ENCODE data around the gene MYLK. TPM values are rescaled to one million over a fixed set of nuclear protein-coding genes. Genes with fewer than 3 reads are reported as not detected.
"Not testable (repeated sequence)": the region's sequence is repeated elsewhere in the genome, so short reads cannot be mapped to it uniquely, and the experiment has no call there.

Gene MYLK
- total RNA-seq, 1 donor from 2014 or later, result 50.5 TPM

GRCh38 chr3:123702720-123703119, 181.4 kb downstream of the MYLK start:
- no peak for TF ChIP-seq CTCF (IDR thresholded peaks at IDR 0.05; ENCODE audit: insufficient read depth, low read depth, low read length)
- no peak for TF ChIP-seq EZH2 (IDR thresholded peaks at IDR 0.05; ENCODE audit: insufficient read depth, low read length)
- H3K9me3 Mint-ChIP-seq (ENCODE audit: unreplicated experiment), result no peaks in the 10 kb centered on the region
- Histone ChIP-seq H3K79me2 (ENCODE audit: insufficient read depth, low read length) (no peaks in the 10 kb centered on the region), H3K4me2 (ENCODE audit: low read length) (no peak overlapping the region), H2AFZ (ENCODE audit: low read depth, low read length) (no peak overlapping the region), H3K27ac (ENCODE audit: low read depth, low read length) (no peak overlapping the region), H3K4me3 (ENCODE audit: insufficient read depth, low read depth, low read length) (no peak overlapping the region), H4K20me1 (ENCODE audit: insufficient read depth, low read length) (no peaks in the 10 kb centered on the region), H3K4me1 (ENCODE audit: insufficient read depth, low read length) (peaks cover 19% of the 10 kb centered on the region), H3K36me3 (ENCODE audit: insufficient read depth, low read length) (peaks cover 5% of the 10 kb centered on the region), H3K27me3 (ENCODE audit: insufficient read depth, low read length) (no peaks in the 10 kb centered on the region), H3K9me3 (ENCODE audit: insufficient read depth, low read depth, low read length) (no peaks in the 10 kb centered on the region), H3K9ac (ENCODE audit: low read length) (no peak overlapping the region)
- H3K27ac Mint-ChIP-seq (ENCODE audit: unreplicated experiment), result no peak overlapping the region
- peaks cover 47% of the 10 kb centered on the region for H3K4me1 Mint-ChIP-seq (ENCODE audit: low read depth, unreplicated experiment)
- H3K27me3 Mint-ChIP-seq (ENCODE audit: low read depth, unreplicated experiment), result no peaks in the 10 kb centered on the region
- FAIRE-seq (no peak), DNase-seq (ENCODE audit: low read depth) (no peak)
- peaks cover 17% of the 10 kb centered on the region for H3K36me3 Mint-ChIP-seq (ENCODE audit: low read depth, unreplicated experiment)
- H3K4me3 Mint-ChIP-seq (ENCODE audit: unreplicated experiment), result no peak overlapping the region

DNA sequence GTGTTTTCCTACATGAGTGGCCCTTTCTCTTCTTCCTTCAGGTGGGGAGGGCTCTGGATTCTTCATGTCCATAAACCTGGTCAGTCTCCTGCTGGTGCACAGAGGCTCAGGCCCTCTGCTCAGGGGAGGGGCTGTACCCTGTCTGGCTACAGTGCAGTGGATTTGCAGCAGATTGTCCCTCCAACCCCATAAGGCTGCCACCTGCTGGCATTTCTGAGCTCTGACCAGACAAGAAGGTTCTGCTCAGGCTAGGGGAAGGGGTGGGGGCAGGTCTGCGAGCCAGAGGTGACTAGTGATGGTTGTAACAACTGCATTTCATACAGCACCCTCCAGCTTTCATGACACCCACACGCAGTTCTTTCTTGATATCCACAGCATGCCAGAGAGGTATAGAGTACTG, 182.1 kb downstream of the MYLK start:
- not testable (repeated sequence) for H3K79me2 ChIP-seq (ENCODE audit: insufficient read depth, low read length); H3K27ac Mint-ChIP-seq (ENCODE audit: unreplicated experiment); H4K20me1 ChIP-seq (ENCODE audit: insufficient read depth, low read length); H3K36me3 ChIP-seq (ENCODE audit: insufficient read depth, low read length); H3K4me2 ChIP-seq (ENCODE audit: low read length); H3K9me3 Mint-ChIP-seq (ENCODE audit: unreplicated experiment); H3K9me3 ChIP-seq (ENCODE audit: insufficient read depth, low read depth, low read length); FAIRE-seq; H3K9ac ChIP-seq (ENCODE audit: low read length); H3K27me3 Mint-ChIP-seq (ENCODE audit: low read depth, unreplicated experiment); H3K27ac ChIP-seq (ENCODE audit: low read depth, low read length); H3K27me3 ChIP-seq (ENCODE audit: insufficient read depth, low read length); H3K4me3 ChIP-seq (ENCODE audit: insufficient read depth, low read depth, low read length); H2AFZ ChIP-seq (ENCODE audit: low read depth, low read length)
- H3K4me1 Mint-ChIP-seq (ENCODE audit: low read depth, unreplicated experiment), result peaks cover 51% of the 10 kb centered on the region
- peak; percentile 60 for DNase-seq (ENCODE audit: low read depth)
- peaks cover 19% of the 10 kb centered on the region for H3K4me1 ChIP-seq (ENCODE audit: insufficient read depth, low read length)
- H3K36me3 Mint-ChIP-seq (ENCODE audit: low read depth, unreplicated experiment), result peaks cover 11% of the 10 kb centered on the region
- TF ChIP-seq CTCF (IDR thresholded peaks at IDR 0.05; ENCODE audit: insufficient read depth, low read depth, low read length), result peak; percentile 27
- peak overlapping the region; percentile 64 for H3K4me3 Mint-ChIP-seq (ENCODE audit: unreplicated experiment)

DNA sequence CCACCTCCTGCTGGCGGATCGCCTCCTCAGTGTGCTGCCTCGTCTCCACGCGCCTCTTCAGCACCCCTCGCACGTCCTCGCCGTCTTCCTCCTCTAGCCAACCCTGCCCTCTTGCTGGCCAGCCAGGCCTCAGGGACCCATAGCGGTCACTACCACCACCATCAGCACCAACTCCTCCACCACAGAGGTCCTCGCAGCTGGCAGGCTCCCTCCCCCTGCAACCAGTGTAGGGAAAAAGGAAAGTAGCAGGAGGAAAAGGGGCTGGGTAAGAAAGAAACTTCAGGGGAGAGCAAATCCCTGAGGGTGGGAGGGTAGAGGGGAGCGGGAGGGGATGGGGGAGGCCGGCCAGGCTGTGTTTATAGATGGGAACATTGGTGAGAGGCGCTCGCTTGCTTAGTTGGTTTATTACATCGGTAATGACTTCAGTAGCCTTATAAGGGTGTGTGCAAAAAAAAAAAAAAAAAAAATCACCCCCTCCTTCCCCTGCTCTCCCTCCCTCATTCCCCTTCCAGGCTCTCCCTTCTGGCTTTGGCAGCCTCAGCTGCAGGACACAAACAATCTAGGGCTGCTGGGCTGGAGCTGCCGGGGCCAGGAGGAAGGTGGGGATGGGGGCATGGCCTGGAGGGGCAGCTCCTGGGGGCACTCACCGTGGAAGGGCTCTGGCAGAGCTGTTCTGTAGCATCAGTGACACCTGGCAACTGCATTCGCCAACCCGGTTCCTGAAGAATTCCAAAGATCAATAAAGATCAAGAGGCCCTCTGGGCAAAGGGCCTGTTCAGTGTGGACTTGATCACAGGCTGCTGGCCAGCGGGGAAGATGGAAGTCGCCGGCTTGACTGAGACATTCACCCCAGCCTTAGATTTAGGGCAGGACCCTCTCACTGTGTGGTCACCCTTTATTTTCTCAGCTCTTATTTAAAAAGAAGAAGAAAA, 183.1 kb downstream of the MYLK start:
- no peak for FAIRE-seq
- Mint-ChIP-seq H3K27me3 (ENCODE audit: low read depth, unreplicated experiment) (no peaks in the 10 kb centered on the region), H3K4me3 (ENCODE audit: unreplicated experiment) (peak overlapping the region; percentile 67), H3K36me3 (ENCODE audit: low read depth, unreplicated experiment) (peaks cover 11% of the 10 kb centered on the region), H3K9me3 (ENCODE audit: unreplicated experiment) (no peaks in the 10 kb centered on the region), H3K27ac (ENCODE audit: unreplicated experiment) (peak overlapping the region; percentile 79), H3K4me1 (ENCODE audit: low read depth, unreplicated experiment) (peaks cover 57% of the 10 kb centered on the region)
- Histone ChIP-seq H3K36me3 (ENCODE audit: insufficient read depth, low read length) (peaks cover 5% of the 10 kb centered on the region), H4K20me1 (ENCODE audit: insufficient read depth, low read length) (no peaks in the 10 kb centered on the region), H3K4me1 (ENCODE audit: insufficient read depth, low read length) (peaks cover 28% of the 10 kb centered on the region), H3K27ac (ENCODE audit: low read depth, low read length) (no peak overlapping the region), H3K27me3 (ENCODE audit: insufficient read depth, low read length) (no peaks in the 10 kb centered on the region), H3K79me2 (ENCODE audit: insufficient read depth, low read length) (no peaks in the 10 kb centered on the region), H3K9ac (ENCODE audit: low read length) (no peak overlapping the region), H3K4me2 (ENCODE audit: low read length) (no peak overlapping the region), H2AFZ (ENCODE audit: low read depth, low read length) (no peak overlapping the region), H3K9me3 (ENCODE audit: insufficient read depth, low read depth, low read length) (no peaks in the 10 kb centered on the region), H3K4me3 (ENCODE audit: insufficient read depth, low read depth, low read length) (no peak overlapping the region)
- no peak for TF ChIP-seq CTCF (IDR thresholded peaks at IDR 0.05; ENCODE audit: insufficient read depth, low read depth, low read length)
- no peak for TF ChIP-seq EZH2 (IDR thresholded peaks at IDR 0.05; ENCODE audit: insufficient read depth, low read length)
- DNase-seq (ENCODE audit: low read depth), result no peak

All from astrocyte (in vitro differentiated cells and primary cell).